22Rv1 (cell line): Measurements from ENCODE around the gene UACA.

Experiments used
- H3K27ac ChIP-seq: fragments of 450-650 bp; 2 replicates; pipeline ENCODE4 v1.5.1; 2017
- CTCF ChIP-seq: fragments of 450-650 bp; IDR thresholded peaks from 2 replicates; pipeline ENCODE4 v1.5.1; 2017; ENCODE audit warnings: mild to moderate bottlenecking
- ZFX ChIP-seq: fragments of 450-650 bp; IDR thresholded peaks from 2 replicates; pipeline ENCODE4 v1.6.1; 2017; ENCODE audit warnings: antibody characterized with exemption, borderline replicate concordance

The UACA gene

GRCh38 chr15:70704731-70705130 is 58.6 kb downstream of the UACA start:
- TF ChIP-seq CTCF (no peak), ZFX (no peak)
- H3K27ac ChIP-seq, result no peak overlapping the region

GRCh38 chr15:70704166-70704565 is 59.2 kb downstream of the UACA start:
- TF ChIP-seq CTCF (no peak), ZFX (no peak)
- no peak overlapping the region for H3K27ac ChIP-seq

- TF ChIP-seq ZFX (no peak), CTCF (no peak)
- H3K27ac ChIP-seq, result no peak overlapping the region
Observed at GRCh38 chr15:70703096-70703878, 60.1 kb downstream of the UACA start.

GRCh38 chr15:70702584-70702983 is 60.8 kb downstream of the UACA start:
- no peak overlapping the region for H3K27ac ChIP-seq
- no peak for TF ChIP-seq CTCF
- no peak for TF ChIP-seq ZFX

GRCh38 chr15:70701891-70702568 is 61.3 kb downstream of the UACA start:
- no peak overlapping the region for H3K27ac ChIP-seq
- TF ChIP-seq CTCF (no peak), ZFX (no peak)

- H3K27ac ChIP-seq, result no peak overlapping the region
- TF ChIP-seq CTCF, result no peak
- TF ChIP-seq ZFX, result no peak
Observed at GRCh38 chr15:70701171-70701570, 62.2 kb downstream of the UACA start.

GRCh38 chr15:70699890-70700289 is 63.5 kb downstream of the UACA start:
- TF ChIP-seq ZFX, result no peak
- TF ChIP-seq CTCF, result no peak
- no peak overlapping the region for H3K27ac ChIP-seq
